GM12878 (cell line): Measurements from ENCODE around the gene LARP7. TPM values are rescaled to one million over a fixed set of nuclear protein-coding genes. Genes with fewer than 3 reads are reported as not detected.

Source experiments
- ATAC-seq: fragments of 200-7000 bp; cut with Tn5 transposase; 3 replicates; pipeline ENCODE4 v1.9.1; 2020; ENCODE audit warnings: mild to moderate bottlenecking, moderate library complexity
- BruUV-seq: library from RNA; stranded (reverse); fragments of 400-500 nt; replicated peaks from 2 replicates; lab custom pipeline; 2021; lab: Mats Ljungman, UMichigan
- CTCF ChIA-PET: fragments of 300-600 bp; sonication (Branson Sonifier 250); formaldehyde crosslinking; extraction: SDS; loops from one replicate; lab custom pipeline; 2021; ENCODE audit warnings: inconsistent platforms; lab: Yijun Ruan, JAX
- POLR2A ChIA-PET: fragments of 350-600 bp; formaldehyde crosslinking; extraction: SDS; loops from one replicate; lab custom pipeline; 2021; ENCODE audit warnings: inconsistent platforms; lab: Charles Lee
- RAD21 ChIA-PET: fragments of 300-600 bp; sonication (Branson Sonifier 250); formaldehyde crosslinking; loops from one replicate; lab custom pipeline; 2023; ENCODE audit warnings: antibody characterized with exemption; ENCODE audit not compliant: unreplicated experiment; lab: Charles Lee
- SMC1A ChIA-PET: fragments of 300-600 bp; sonication (Branson Sonifier 250); formaldehyde crosslinking; loops from one replicate; lab custom pipeline; 2023; ENCODE audit not compliant: unreplicated experiment, uncharacterized antibody; lab: Charles Lee
- DNase-seq: peaks from one replicate; pipeline ENCODE4 v3.0.0-alpha.2; 2011; ENCODE audit warnings: low read depth, low spot score
- FAIRE-seq: peaks from 3 replicates; lab custom pipeline; 2011; peaks lifted over from hg19 to GRCh38; lab: Jason Lieb, UNC
- H2AFZ ChIP-seq: 2 replicates; pipeline ENCODE4 v1.6.0; 2011; ENCODE audit warnings: low read depth, low read length, control low read depth; ENCODE audit not compliant: control insufficient read depth
- H3K27ac ChIP-seq: 2 replicates; pipeline ENCODE4 v1.5.1; 2011; ENCODE audit warnings: control low read depth; ENCODE audit not compliant: control insufficient read depth, insufficient read depth
- H3K27me3 ChIP-seq, 2 experiments: replicated peaks in 1 of 2; 2 replicates each; pipeline versions ENCODE4 v1.6.0 to v1.6.1; 2011; ENCODE audit warnings: low read length in 1 of 2; ENCODE audit not compliant: control insufficient read depth in 2 of 2, insufficient read depth in 2 of 2
- H3K36me3 ChIP-seq, 2 experiments: 2 replicates each; pipeline ENCODE4 v1.5.1; 2011; ENCODE audit warnings: low read length in 1 of 2; ENCODE audit not compliant: control insufficient read depth in 2 of 2, insufficient read depth in 2 of 2
- H3K4me1 ChIP-seq: 2 replicates; pipeline ENCODE4 v1.6.1; 2011; ENCODE audit warnings: mild to moderate bottlenecking, low read length, moderate library complexity, mixed read lengths; ENCODE audit not compliant: control insufficient read depth, insufficient read depth
- H3K4me2 ChIP-seq: 2 replicates; pipeline ENCODE4 v1.6.0; 2011; ENCODE audit warnings: control low read depth; ENCODE audit not compliant: control insufficient read depth, insufficient read depth
- H3K4me3 ChIP-seq: fragments of 200-600 bp; sonication (generic); 2 replicates; pipeline ENCODE4 v1.5.1; 2016
- H3K79me2 ChIP-seq: 2 replicates; pipeline ENCODE4 v1.6.0; 2011; ENCODE audit warnings: low read length; ENCODE audit not compliant: control insufficient read depth, insufficient read depth
- H3K9ac ChIP-seq: 2 replicates; pipeline ENCODE4 v1.8.0; 2011; ENCODE audit warnings: low read length, control low read depth, mixed read lengths; ENCODE audit not compliant: control insufficient read depth, insufficient read depth
- H3K9me3 ChIP-seq: replicated peaks from 3 replicates; pipeline ENCODE4 v1.5.1; 2011; ENCODE audit warnings: mild to moderate bottlenecking, low read length; ENCODE audit not compliant: control insufficient read depth, insufficient read depth
- H4K20me1 ChIP-seq: 2 replicates; pipeline ENCODE4 v1.6.0; 2011; ENCODE audit not compliant: control insufficient read depth, insufficient read depth
- IKZF2 ChIP-seq, 2 experiments: fragments of 450-650 bp; IDR thresholded peaks; 2 replicates each; pipeline ENCODE4 v1.6.1; 2017; ENCODE audit warnings: mild to moderate bottlenecking in 2 of 2, moderate library complexity in 2 of 2
- POLR2AphosphoS5 ChIP-seq: IDR thresholded peaks from 2 replicates; pipeline ENCODE4 v1.6.1; 2011; ENCODE audit warnings: mild to moderate bottlenecking, low read length, inconsistent platforms
- SPI1 ChIP-seq: IDR thresholded peaks from 2 replicates; pipeline ENCODE4 v1.6.1; 2011; ENCODE audit warnings: low read depth, mild to moderate bottlenecking, low read length, moderate library complexity, borderline replicate concordance; ENCODE audit not compliant: insufficient read depth
- ZZZ3 ChIP-seq: IDR thresholded peaks from 2 replicates; pipeline ENCODE4 v1.6.1; 2011; ENCODE audit warnings: low read depth; ENCODE audit not compliant: control insufficient read depth, insufficient read length
- WGBS: methylation state at CpG from one replicate; pipeline ENCODE4 v1.1.6; 2016; ENCODE audit warnings: low lambda C conversion rate; ENCODE audit not compliant: insufficient replicate concordance, insufficient coverage; ENCODE audit errors: missing lambda C conversion rate; 5-methylcytosine and 5-hydroxymethylcytosine counted together
- in situ Hi-C: fragments of 300-500 bp; cut with MboI; formaldehyde crosslinking; loops from 9 replicates; pipeline ENCODE4 v1.14.3; 2018; ENCODE audit warnings: mixed read lengths
- intact Hi-C: fragments of 100-400 bp; cut with micrococcal nuclease; formaldehyde crosslinking; loops from one replicate; pipeline ENCODE4 v1.14.2; 2022; ENCODE audit not compliant: unreplicated experiment
- polyA plus RNA-seq, 11 experiments: library from polyadenylated mRNA; depleted of rRNA in 4 of 11; unstranded in 6 of 11; stranded (reverse) in 5 of 11; fragments of >200 nt; fragmentation: Nextera tagmentation in 4 of 11; fragmentation: Illumina TruSeq in 1 of 11; extraction: Ambion mirVana in 4 of 11; extraction: Trizol in 1 of 11; gene quantifications; 1 replicate in 1 of 11; 2 replicates in 10 of 11; pipeline versions ENCODE4 v1.2.1 to v1.2.3, GENCODE V29; 2011 to 2016; ENCODE audit warnings: inconsistent platforms in 2 of 11, missing spikeins in 2 of 11, low read depth in 1 of 11
- total RNA-seq, 4 experiments: library from RNA; depleted of rRNA in 3 of 4; stranded (reverse); fragments of >200 nt in 3 of 4; fragmentation: Illumina TruSeq in 1 of 4; extraction: Trizol in 1 of 4; gene quantifications; 2 replicates each; pipeline versions ENCODE4 v1.2.1 to v1.2.3, GENCODE V29; 2013 to 2021
- TF ChIP-seq, protein P1 (sequence below): IDR thresholded peaks from 2 replicates; pipeline ENCODE4 v1.6.1; 2011; ENCODE audit warnings: low read depth, mild to moderate bottlenecking, low read length, moderate library complexity, borderline replicate concordance; ENCODE audit errors: extremely low read depth
- TF ChIP-seq, protein P2 (sequence below): fragments of 450-650 bp; IDR thresholded peaks from 2 replicates; pipeline ENCODE4 v1.6.1; 2017; ENCODE audit warnings: antibody characterized with exemption, mild to moderate bottlenecking, moderate library complexity

The LARP7 gene
- total and polyA plus RNA-seq, 10 of the 15 experiments (the other 5 are each of a cell fraction or from before 2014, with no cell fraction given) = 27.8 to 107 (median 61.8) TPM

- TF ChIP-seq ZZZ3 (no peak), IKZF2 (IDR thresholded peaks at IDR 0.05) (no peak)
- TF ChIP-seq, protein P1, sequence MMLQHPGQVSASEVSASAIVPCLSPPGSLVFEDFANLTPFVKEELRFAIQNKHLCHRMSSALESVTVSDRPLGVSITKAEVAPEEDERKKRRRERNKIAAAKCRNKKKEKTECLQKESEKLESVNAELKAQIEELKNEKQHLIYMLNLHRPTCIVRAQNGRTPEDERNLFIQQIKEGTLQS = no peak
Measured at GRCh38 chr4:112673686-112674085, 36.7 kb downstream of the LARP7 start (continued).

GRCh38 chr4:112674376-112674775, 37.4 kb downstream of the LARP7 start:
- Histone ChIP-seq H3K4me3 (no peak overlapping the region), H2AFZ (no peak overlapping the region), H3K4me1 (no peaks in the 10 kb centered on the region), H3K36me3 (no peaks in the 10 kb centered on the region), H3K4me2 (no peak overlapping the region), H3K27me3 (no peaks in the 10 kb centered on the region), H3K27ac (no peak overlapping the region), H4K20me1 (no peaks in the 10 kb centered on the region), H3K79me2 (no peaks in the 10 kb centered on the region), H3K9ac (no peak overlapping the region), H3K9me3 (no peaks in the 10 kb centered on the region)
- ChIA-PET RAD21 (no interaction called here), CTCF (no interaction called here), POLR2A (no interaction called here), SMC1A (interaction anchor here (1.3 kb wide), 1 partner anchor 11 kb away, joined by 3 read pairs; no protein-coding TSS in a partner anchor)
- intact Hi-C loops (no loop called here), in situ Hi-C loops (no loop called here)
- BruUV-seq = no TSS peak
- no peak for FAIRE-seq
- TF ChIP-seq, protein P2, sequence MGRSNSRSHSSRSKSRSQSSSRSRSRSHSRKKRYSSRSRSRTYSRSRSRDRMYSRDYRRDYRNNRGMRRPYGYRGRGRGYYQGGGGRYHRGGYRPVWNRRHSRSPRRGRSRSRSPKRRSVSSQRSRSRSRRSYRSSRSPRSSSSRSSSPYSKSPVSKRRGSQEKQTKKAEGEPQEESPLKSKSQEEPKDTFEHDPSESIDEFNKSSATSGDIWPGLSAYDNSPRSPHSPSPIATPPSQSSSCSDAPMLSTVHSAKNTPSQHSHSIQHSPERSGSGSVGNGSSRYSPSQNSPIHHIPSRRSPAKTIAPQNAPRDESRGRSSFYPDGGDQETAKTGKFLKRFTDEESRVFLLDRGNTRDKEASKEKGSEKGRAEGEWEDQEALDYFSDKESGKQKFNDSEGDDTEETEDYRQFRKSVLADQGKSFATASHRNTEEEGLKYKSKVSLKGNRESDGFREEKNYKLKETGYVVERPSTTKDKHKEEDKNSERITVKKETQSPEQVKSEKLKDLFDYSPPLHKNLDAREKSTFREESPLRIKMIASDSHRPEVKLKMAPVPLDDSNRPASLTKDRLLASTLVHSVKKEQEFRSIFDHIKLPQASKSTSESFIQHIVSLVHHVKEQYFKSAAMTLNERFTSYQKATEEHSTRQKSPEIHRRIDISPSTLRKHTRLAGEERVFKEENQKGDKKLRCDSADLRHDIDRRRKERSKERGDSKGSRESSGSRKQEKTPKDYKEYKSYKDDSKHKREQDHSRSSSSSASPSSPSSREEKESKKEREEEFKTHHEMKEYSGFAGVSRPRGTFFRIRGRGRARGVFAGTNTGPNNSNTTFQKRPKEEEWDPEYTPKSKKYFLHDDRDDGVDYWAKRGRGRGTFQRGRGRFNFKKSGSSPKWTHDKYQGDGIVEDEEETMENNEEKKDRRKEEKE = no peak
- TF ChIP-seq POLR2AphosphoS5 = no peak
- TF ChIP-seq SPI1 = peak; percentile 19; the same call in 1 of the 2 replicates
- 0% methylated on average over 1 of the region's 1 CpG for WGBS
- no peak for ATAC-seq
- DNase-seq = no peak
